HCT116 (cell line): ENCODE measurements around the gene FAM227A. TPM values are rescaled to one million over a fixed set of nuclear protein-coding genes. Genes with fewer than 3 reads are reported as not detected.

Experiments
- ATAC-seq: fragments of 200-7000 bp; cut with Tn5 transposase; 2 replicates; pipeline ENCODE4 v1.9.1; 2020; ENCODE audit warnings: mild to moderate bottlenecking, moderate library complexity
- BruUV-seq: library from RNA; stranded (reverse); fragments of 400-500 nt; replicated peaks from 2 replicates; lab custom pipeline; 2021; lab: Mats Ljungman, UMichigan
- CTCF ChIA-PET: fragments of 300-600 bp; sonication (Branson Sonifier 250); formaldehyde crosslinking; loops from one replicate; lab custom pipeline; 2021; ENCODE audit warnings: antibody characterized with exemption; lab: Charles Lee
- POLR2A ChIA-PET: fragments of 300-600, 350-600 bp; sonication (Branson Sonifier 250); formaldehyde crosslinking; loops from one replicate; lab custom pipeline; 2021; ENCODE audit warnings: antibody characterized with exemption; lab: Charles Lee
- RAD21 ChIA-PET, 2 experiments: fragments of 300-600 bp; sonication (Branson Sonifier 250); formaldehyde crosslinking; loops; one replicate each; lab custom pipeline; 2023; ENCODE audit warnings: low total read pairs in 2 of 2; ENCODE audit not compliant: uncharacterized antibody in 2 of 2, unreplicated experiment in 2 of 2, low non-redundant PET in 1 of 2; lab: Charles Lee
- DNase-seq: peaks from one replicate; pipeline ENCODE4 v3.0.0-alpha.2; 2010; ENCODE audit warnings: low read depth, low spot score
- H2AFZ ChIP-seq: fragments of 200-600 bp; shearing (Covaris generic), sonication (generic); 2 replicates; pipeline ENCODE4 v1.6.1; 2017; ENCODE audit warnings: low read depth, mixed run types, mixed read lengths, antibody characterized with exemption, low read length; ENCODE audit not compliant: poor library complexity, severe bottlenecking
- H3K27ac ChIP-seq: 2 replicates; pipeline ENCODE4 v1.5.1; 2012; ENCODE audit warnings: low read depth, low read length
- H3K27me3 ChIP-seq: fragments of 200-600 bp; sonication (generic); 2 replicates; pipeline ENCODE4 v1.6.1; 2016; ENCODE audit warnings: mixed run types, low read length, mixed read lengths; ENCODE audit not compliant: insufficient read depth
- H3K36me3 ChIP-seq, 2 experiments: fragments of 200-500 bp in 1 of 2; fragments of 200-600 bp in 1 of 2; sonication (Bioruptor generic) in 1 of 2; sonication (generic) in 1 of 2; 2 replicates each; pipeline versions ENCODE4 v1.5.1 to v1.6.1; 2014 to 2016; ENCODE audit warnings: low read length in 2 of 2, inconsistent platforms in 1 of 2, mixed read lengths in 1 of 2, mixed run types in 1 of 2; ENCODE audit not compliant: insufficient read depth in 2 of 2, control insufficient read depth in 1 of 2
- H3K4me1 ChIP-seq, 2 experiments: fragments of 200-600 bp in 1 of 2; sonication (generic) in 1 of 2; 2 replicates each; pipeline versions ENCODE4 v1.5.1 to v1.6.1; 2012 to 2017; ENCODE audit warnings: low read length in 2 of 2, inconsistent platforms in 1 of 2, mild to moderate bottlenecking in 1 of 2, mixed read lengths in 1 of 2, mixed run types in 1 of 2, moderate library complexity in 1 of 2; ENCODE audit not compliant: insufficient read depth in 2 of 2, control insufficient read depth in 1 of 2
- H3K4me2 ChIP-seq: fragments of 200-600 bp; sonication (generic); 2 replicates; pipeline ENCODE4 v1.6.1; 2017; ENCODE audit warnings: mixed run types, low read length, mixed read lengths
- H3K4me3 ChIP-seq, 2 experiments: fragments of 200-600 bp in 1 of 2; sonication (generic) in 1 of 2; replicated peaks in 1 of 2; 2 replicates each; pipeline ENCODE4 v1.5.1; 2011 to 2016; ENCODE audit warnings: low read length in 2 of 2, control low read depth in 1 of 2, low read depth in 1 of 2, mild to moderate bottlenecking in 1 of 2, mixed read lengths in 1 of 2, mixed run types in 1 of 2
- H3K79me2 ChIP-seq: fragments of 200-600 bp; sonication (generic); 2 replicates; pipeline ENCODE4 v1.6.1; 2017; ENCODE audit warnings: mild to moderate bottlenecking, mixed run types, low read length, moderate library complexity, mixed read lengths; ENCODE audit not compliant: insufficient read depth
- H3K9ac ChIP-seq: fragments of 200-600 bp; sonication (generic); 2 replicates; pipeline ENCODE4 v1.6.1; 2016; ENCODE audit warnings: low read length, mixed read lengths
- H3K9me2 ChIP-seq: fragments of 200-600 bp; sonication (generic), shearing (Covaris generic); 2 replicates; pipeline ENCODE4 v1.6.1; 2017; ENCODE audit warnings: mixed run types, mild to moderate bottlenecking, moderate library complexity; ENCODE audit not compliant: insufficient read depth
- H3K9me3 ChIP-seq, 2 experiments: fragments of 200-500 bp in 1 of 2; fragments of 200-600 bp in 1 of 2; sonication (Bioruptor generic) in 1 of 2; sonication (generic) in 1 of 2; 2 replicates each; pipeline ENCODE4 v1.6.1; 2014 to 2017; ENCODE audit warnings: low read length in 2 of 2, mixed read lengths in 2 of 2, inconsistent platforms in 1 of 2, low read depth in 1 of 2, mild to moderate bottlenecking in 1 of 2, mixed run types in 1 of 2, moderate library complexity in 1 of 2; ENCODE audit not compliant: control insufficient read depth in 1 of 2, insufficient read depth in 1 of 2
- H4K20me1 ChIP-seq: fragments of 200-600 bp; sonication (generic), shearing (Covaris generic); 2 replicates; pipeline ENCODE4 v1.6.1; 2017; ENCODE audit warnings: mixed run types, mild to moderate bottlenecking, moderate library complexity; ENCODE audit not compliant: insufficient read depth
- CEBPB ChIP-seq: IDR thresholded peaks from 2 replicates; pipeline ENCODE4 v1.6.1; 2012; ENCODE audit warnings: low read depth
- ELF1 ChIP-seq: IDR thresholded peaks from 2 replicates; pipeline ENCODE4 v1.6.1; 2012; ENCODE audit warnings: low read depth, borderline replicate concordance
- FOSL1 ChIP-seq: IDR thresholded peaks from 2 replicates; pipeline ENCODE4 v1.6.1; 2012; ENCODE audit warnings: low read depth
- POLR2AphosphoS5 ChIP-seq: IDR thresholded peaks from 2 replicates; pipeline ENCODE4 v1.6.1; 2011; ENCODE audit warnings: mild to moderate bottlenecking, low read depth, low read length, moderate library complexity
- RAD21 ChIP-seq: IDR thresholded peaks from 2 replicates; pipeline ENCODE4 v1.6.1; 2012; ENCODE audit warnings: low read depth, mild to moderate bottlenecking
- TCF7L2 ChIP-seq: IDR thresholded peaks from 2 replicates; pipeline ENCODE4 v1.7.0; 2011; ENCODE audit warnings: borderline replicate concordance, inconsistent platforms; ENCODE audit not compliant: insufficient read depth, insufficient read length; ENCODE audit errors: extremely low read depth
- ZFX ChIP-seq: fragments of 450-650 bp; IDR thresholded peaks from 2 replicates; pipeline ENCODE4 v1.6.1; 2017
- ZNF274 ChIP-seq: fragments of 200-500 bp; sonication (Bioruptor generic); IDR thresholded peaks from 2 replicates; pipeline ENCODE4 v1.6.1; 2014; ENCODE audit warnings: mild to moderate bottlenecking, low read depth, low read length, inconsistent platforms
- intact Hi-C: fragments of 100-400 bp; cut with micrococcal nuclease; formaldehyde crosslinking; loops from 2 replicates; pipeline ENCODE4 v1.10.0; 2022
- total RNA-seq: library from RNA; stranded (reverse); gene quantifications from one replicate; pipeline ENCODE4 v1.2.1, GENCODE V29; 2021; ENCODE audit not compliant: unreplicated experiment
- TF ChIP-seq, protein P1 (sequence below): IDR thresholded peaks from 2 replicates; pipeline ENCODE4 v1.6.1; 2011; ENCODE audit warnings: mild to moderate bottlenecking, low read length, moderate library complexity; ENCODE audit not compliant: insufficient replicate concordance; ENCODE audit errors: extremely low read depth
- TF ChIP-seq, protein P2 (sequence below): IDR thresholded peaks from 2 replicates; pipeline ENCODE4 v1.6.1; 2012; ENCODE audit warnings: low read depth

Gene FAM227A
- total RNA-seq, 1 experiment from 2014 or later: 3.9 TPM

DNA sequence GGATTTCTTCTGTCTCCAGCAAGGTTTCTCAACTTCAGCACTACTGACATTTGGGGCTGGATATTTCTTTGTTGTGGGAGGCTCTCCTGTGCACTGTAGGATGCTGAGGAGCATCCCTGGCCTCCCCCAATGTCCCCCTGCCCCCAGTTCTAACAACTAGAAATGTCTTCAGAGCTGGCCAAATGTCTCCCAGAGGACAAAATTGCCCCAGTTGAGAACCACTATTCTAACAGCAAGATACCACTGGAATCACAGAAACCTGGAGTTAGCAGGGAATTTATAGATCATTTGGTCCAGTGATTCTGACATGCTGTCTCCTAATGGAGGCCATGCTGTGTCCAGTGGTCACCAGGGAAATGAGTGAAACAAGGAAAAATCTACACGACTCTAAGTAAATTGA, 54.0 kb downstream of the FAM227A start:
- Histone ChIP-seq H3K27ac (no peak overlapping the region), H3K4me2 (no peak overlapping the region), H4K20me1 (no peaks in the 10 kb centered on the region), H3K9me2 (no peaks in the 10 kb centered on the region), H3K4me3 (no peak overlapping the region), H3K27me3 (no peaks in the 10 kb centered on the region), H3K4me1 (peaks cover 10 to 18% of the 10 kb centered on the region in 2 experiments), H3K36me3 (no peaks in the 10 kb centered on the region; a peak in 1 of 4 replicates), H3K9me3 (no peaks in the 10 kb centered on the region), H2AFZ (no peak overlapping the region), H3K79me2 (no peaks in the 10 kb centered on the region), H3K9ac (no peak overlapping the region)
- ATAC-seq: no peak
- RAD21 ChIA-PET: no interaction called here
- POLR2A ChIA-PET: no interaction called here
- no peak for DNase-seq
- no peak for TF ChIP-seq FOSL1
- TF ChIP-seq, protein P1, sequence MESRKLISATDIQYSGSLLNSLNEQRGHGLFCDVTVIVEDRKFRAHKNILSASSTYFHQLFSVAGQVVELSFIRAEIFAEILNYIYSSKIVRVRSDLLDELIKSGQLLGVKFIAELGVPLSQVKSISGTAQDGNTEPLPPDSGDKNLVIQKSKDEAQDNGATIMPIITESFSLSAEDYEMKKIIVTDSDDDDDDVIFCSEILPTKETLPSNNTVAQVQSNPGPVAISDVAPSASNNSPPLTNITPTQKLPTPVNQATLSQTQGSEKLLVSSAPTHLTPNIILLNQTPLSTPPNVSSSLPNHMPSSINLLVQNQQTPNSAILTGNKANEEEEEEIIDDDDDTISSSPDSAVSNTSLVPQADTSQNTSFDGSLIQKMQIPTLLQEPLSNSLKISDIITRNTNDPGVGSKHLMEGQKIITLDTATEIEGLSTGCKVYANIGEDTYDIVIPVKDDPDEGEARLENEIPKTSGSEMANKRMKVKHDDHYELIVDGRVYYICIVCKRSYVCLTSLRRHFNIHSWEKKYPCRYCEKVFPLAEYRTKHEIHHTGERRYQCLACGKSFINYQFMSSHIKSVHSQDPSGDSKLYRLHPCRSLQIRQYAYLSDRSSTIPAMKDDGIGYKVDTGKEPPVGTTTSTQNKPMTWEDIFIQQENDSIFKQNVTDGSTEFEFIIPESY: no peak
- no peak for TF ChIP-seq ELF1
- no peak for TF ChIP-seq RAD21
- no peak for TF ChIP-seq ZFX
- TF ChIP-seq ZNF274: no peak
- no peak for TF ChIP-seq TCF7L2
- TF ChIP-seq, protein P2, sequence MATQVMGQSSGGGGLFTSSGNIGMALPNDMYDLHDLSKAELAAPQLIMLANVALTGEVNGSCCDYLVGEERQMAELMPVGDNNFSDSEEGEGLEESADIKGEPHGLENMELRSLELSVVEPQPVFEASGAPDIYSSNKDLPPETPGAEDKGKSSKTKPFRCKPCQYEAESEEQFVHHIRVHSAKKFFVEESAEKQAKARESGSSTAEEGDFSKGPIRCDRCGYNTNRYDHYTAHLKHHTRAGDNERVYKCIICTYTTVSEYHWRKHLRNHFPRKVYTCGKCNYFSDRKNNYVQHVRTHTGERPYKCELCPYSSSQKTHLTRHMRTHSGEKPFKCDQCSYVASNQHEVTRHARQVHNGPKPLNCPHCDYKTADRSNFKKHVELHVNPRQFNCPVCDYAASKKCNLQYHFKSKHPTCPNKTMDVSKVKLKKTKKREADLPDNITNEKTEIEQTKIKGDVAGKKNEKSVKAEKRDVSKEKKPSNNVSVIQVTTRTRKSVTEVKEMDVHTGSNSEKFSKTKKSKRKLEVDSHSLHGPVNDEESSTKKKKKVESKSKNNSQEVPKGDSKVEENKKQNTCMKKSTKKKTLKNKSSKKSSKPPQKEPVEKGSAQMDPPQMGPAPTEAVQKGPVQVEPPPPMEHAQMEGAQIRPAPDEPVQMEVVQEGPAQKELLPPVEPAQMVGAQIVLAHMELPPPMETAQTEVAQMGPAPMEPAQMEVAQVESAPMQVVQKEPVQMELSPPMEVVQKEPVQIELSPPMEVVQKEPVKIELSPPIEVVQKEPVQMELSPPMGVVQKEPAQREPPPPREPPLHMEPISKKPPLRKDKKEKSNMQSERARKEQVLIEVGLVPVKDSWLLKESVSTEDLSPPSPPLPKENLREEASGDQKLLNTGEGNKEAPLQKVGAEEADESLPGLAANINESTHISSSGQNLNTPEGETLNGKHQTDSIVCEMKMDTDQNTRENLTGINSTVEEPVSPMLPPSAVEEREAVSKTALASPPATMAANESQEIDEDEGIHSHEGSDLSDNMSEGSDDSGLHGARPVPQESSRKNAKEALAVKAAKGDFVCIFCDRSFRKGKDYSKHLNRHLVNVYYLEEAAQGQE: no peak
- TF ChIP-seq POLR2AphosphoS5: no peak
- TF ChIP-seq CEBPB: no peak
- BruUV-seq: no TSS peak
- intact Hi-C loops: no loop called here
- CTCF ChIA-PET: no interaction called here
